GM18498 (cell line): Measurements from ENCODE around the gene AUTS2.
"Not testable (repeated sequence)": the region's sequence is repeated elsewhere in the genome, so short reads cannot be mapped to it uniquely, and the experiment has no call there.

ENCODE experiments used
- ATAC-seq: cut with Tn5 transposase; IDR thresholded peaks from one replicate; pipeline ENCODE4 v1.9.1; 2021; ENCODE audit warnings: mild to moderate bottlenecking, moderate library complexity; ENCODE audit not compliant: unreplicated experiment

Gene AUTS2

GRCh38 chr7:70729553-70730157, 1131.4 kb downstream of the AUTS2 start:
- not testable (repeated sequence) for ATAC-seq

DNA sequence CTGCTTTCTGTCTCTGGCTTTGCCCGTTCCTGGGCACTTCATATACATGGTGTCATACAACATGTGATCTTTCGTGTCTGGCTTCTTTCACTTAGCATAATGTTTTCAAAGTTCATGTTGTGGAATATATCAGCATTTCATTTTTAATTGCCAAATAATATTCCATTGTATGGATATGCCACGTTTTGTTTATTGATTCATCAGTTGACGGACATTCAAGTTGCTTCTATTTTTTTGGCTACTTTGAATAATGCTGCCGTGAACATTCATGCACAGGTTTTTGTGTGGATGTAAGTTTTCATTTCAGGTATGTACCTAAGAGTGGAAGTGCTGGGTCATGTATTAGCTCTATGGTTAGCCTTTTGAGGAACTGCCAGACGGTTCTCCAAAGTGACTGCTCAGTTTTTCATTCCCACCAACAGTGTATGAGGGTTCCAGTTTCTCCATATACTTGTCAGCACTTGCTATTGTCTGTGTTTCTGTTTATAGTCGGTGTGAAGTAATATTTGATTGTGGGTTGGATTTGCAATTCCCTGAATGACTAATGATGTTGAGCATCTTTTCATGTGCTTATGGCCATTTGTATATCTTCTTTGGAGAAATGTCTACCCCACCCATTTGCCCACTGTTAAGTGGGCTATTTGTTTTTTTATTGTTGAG, 1132.3 kb downstream of the AUTS2 start:
- no peak for ATAC-seq

GRCh38 chr7:70733090-70733489, 1134.8 kb downstream of the AUTS2 start:
- no peak for ATAC-seq

- no peak for ATAC-seq
These were observed 1136.1 kb downstream of the AUTS2 start for GRCh38 chr7:70734411-70734810.

DNA sequence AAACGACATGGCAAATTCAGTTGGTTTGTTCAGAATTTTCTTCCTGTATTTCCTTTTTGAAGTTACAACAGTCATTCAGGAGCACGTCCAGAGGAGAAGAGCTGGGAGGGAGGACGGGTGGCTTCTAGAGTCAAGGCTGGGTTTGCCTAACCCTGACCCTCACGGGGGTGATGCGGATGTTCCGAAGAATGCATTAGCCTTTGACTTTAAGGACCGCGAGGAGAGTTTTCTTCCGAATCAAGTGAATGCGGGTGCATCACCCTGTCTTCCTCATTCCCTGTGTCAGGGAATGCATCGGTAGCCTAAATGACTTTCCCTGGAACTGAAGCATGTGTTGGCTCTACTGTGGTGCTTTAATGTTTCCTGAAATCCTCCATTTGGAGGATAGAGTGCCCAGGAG, 1137.0 kb downstream of the AUTS2 start:
- no peak for ATAC-seq

DNA sequence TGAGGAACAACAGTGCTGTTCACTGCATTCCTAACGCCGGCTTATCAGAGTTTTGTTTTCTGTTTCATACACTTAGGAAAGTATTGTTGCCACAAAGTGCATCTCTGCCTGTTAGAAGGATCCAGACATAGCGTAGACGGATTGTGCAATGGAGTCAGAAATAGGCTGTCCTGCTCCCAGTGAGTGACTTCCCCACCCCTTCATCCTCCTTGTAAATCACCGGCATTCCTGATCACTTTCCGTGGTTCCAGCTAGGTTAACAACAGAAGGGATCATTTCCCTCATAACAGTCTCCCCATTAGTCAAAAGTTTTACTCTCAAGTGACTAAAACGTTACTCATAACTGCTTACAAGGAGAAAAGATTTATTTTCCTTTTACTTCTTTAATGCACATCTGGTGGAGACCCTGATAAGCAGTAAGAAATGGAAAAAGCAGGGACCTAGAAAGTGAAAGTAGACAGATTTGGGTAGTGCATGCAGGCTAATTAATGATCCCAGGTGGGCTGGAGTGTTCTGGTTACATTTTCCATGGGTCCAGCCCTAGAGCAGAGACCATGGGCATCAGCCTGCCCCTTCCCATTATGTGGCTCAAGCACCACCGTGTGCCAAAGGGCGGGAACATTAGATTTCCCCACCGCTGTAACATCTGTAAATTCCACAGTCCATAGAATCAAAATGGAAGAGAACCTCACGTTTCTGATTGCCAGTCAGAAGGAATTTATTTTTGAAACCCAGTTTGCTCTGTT, 1138.6 kb downstream of the AUTS2 start:
- no peak for ATAC-seq

- no peak for ATAC-seq
These were observed 1140.0 kb downstream of the AUTS2 start for GRCh38 chr7:70738151-70738885.

DNA sequence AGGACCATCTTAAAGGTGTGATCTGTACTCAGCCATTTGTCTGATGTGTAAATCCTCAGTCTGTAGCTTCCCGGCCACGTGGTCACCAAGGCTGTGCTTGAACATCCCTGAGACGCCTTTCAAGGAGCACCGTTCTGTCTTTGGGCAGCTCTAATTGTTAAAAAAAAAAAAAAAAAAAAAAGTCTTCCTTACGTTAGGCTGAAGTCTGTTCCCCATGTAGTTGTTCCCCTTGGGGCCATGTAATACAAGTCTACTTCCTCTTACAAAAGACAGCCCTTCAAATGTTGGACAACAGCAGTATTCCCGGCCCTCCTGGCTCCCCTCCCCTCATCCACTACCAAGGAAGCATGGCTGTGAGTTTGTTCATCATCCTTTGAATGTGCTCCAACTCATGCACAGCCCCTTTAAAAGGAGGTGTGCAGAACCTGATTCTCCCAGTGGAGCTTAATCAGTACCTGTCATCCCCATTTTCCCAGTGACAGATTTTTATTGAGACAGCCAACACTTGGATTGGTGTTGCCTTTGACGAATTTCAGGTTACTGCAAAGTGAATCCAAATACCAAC, 1141.5 kb downstream of the AUTS2 start:
- ATAC-seq: no peak

- no peak for ATAC-seq
These were observed 1143.4 kb downstream of the AUTS2 start for GRCh38 chr7:70741666-70742065.

GRCh38 chr7:70743531-70744325, 1145.5 kb downstream of the AUTS2 start:
- ATAC-seq: no peak

DNA sequence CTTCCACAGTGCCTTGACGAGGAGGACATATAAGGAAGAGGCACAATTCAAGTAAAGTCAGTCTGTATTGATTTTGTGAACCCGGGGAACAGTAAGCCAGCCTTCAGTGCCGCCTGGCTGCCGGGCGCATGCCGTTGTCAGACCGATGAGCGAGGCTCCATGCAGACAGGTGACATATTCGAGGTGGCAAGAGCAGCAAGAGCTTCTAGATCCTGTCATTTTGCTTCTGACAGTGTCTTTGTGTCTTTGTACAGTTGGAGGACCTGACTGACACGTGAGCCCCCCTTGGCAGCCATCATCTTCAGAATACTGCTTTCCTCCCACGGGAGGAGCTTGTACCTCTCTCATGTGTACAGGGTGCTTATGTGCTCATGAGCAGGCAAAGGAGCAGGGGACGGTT, 1146.2 kb downstream of the AUTS2 start:
- no peak for ATAC-seq

- ATAC-seq: no peak
These were observed 1151.6 kb downstream of the AUTS2 start for GRCh38 chr7:70749831-70750230.

DNA sequence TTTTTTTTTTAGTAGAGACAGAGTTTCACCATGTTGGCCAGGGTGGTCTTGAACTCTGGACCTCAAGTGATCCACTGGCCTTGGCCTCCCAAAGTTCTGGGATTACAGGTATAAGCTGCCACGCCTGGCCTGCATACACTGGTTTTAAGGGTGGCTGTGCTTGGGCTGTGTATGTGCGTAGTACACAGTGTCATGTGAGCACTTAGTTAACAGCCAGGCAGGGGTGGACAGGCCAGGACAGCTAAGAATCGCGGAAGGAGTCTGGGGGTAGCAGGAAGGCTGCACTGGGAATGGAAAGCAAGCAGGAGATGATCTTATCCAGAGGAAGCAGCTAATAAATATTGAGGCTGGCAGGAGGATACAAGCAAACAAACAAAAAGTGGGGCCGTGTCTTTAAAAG, 1153.6 kb downstream of the AUTS2 start:
- ATAC-seq: no peak

- no peak for ATAC-seq
These were observed 1154.5 kb downstream of the AUTS2 start for GRCh38 chr7:70752794-70753241.

DNA sequence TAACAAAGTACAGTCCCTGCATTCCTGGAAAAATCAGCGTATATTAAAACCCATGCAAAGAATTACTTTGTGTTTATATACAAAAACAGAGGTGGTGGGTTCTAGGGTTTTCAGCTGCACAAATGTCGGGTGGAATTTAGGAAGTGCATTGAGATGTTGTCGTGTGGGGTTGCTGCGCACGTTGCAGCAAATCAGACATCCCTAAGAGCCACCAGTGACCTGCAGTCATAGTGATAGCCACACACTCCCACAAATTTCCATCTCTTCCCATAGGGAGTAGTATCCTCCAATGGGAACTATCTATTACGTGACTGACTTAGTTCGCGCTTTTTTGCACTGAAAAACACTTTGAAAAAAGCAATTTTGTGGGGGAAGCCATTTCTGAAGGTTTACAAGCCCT, 1158.5 kb downstream of the AUTS2 start:
- no peak for ATAC-seq

- no peak for ATAC-seq
These were observed 1160.4 kb downstream of the AUTS2 start for GRCh38 chr7:70758646-70759045.

DNA sequence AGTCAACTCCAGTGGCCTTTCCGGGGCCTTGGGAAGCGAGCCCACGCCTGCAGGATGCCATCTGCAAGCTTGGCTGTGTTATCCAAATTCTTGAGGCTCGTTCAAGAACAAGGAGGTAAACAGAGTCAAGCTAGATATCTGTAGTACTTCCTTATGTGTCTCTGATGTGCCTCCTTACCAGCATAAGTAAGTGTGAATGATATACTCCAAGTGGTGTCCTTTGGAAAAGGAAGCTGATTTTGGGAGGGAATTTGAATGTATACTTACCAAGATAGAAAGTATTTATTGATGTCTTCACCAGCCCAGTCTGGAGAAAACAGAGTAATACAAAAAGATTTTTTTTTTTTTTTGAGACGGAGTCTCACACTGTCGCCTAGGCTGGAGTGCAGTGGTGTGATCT, 1161.4 kb downstream of the AUTS2 start:
- ATAC-seq: no peak

GRCh38 chr7:70761711-70762328, 1163.5 kb downstream of the AUTS2 start:
- ATAC-seq: no peak

GRCh38 chr7:70762696-70763095, 1164.4 kb downstream of the AUTS2 start:
- no peak for ATAC-seq
